ENCODE results near the gene AJAP1. TPM values are rescaled to one million over a fixed set of nuclear protein-coding genes. Genes with fewer than 3 reads are reported as not detected.

Gene AJAP1
- total and polyA plus RNA-seq, 7 donors = 0.04 to 0.95 (median 0.55) TPM; not detected in 1

- Histone ChIP-seq H3K4me3 (no peak overlapping the region), H3K27me3 (no peaks in the 10 kb centered on the region), H3K36me3 (no peaks in the 10 kb centered on the region), H3K27ac (no peak overlapping the region), H3K4me1 (no peaks in the 10 kb centered on the region), H3K9me3 (no peaks in the 10 kb centered on the region)
- DNase-seq = no peak
- intact Hi-C loops (cut with DNase I) = no loop called here
- WGBS, 2 donors = 66 to 69% methylated on average over 4 of the region's 4 CpGs
- TF ChIP-seq POLR2AphosphoS5 (IDR thresholded peaks at IDR 0.05) = no peak
- TF ChIP-seq EP300 (IDR thresholded peaks at IDR 0.05) = no peak
- TF ChIP-seq CTCF (IDR thresholded peaks at IDR 0.05) = no peak
- TF ChIP-seq POLR2A (IDR thresholded peaks at IDR 0.05) = no peak
These were observed 182.7 kb downstream of the AJAP1 start for GRCh38 chr1:4837031-4837600.

GRCh38 chr1:4837752-4838151, 183.3 kb downstream of the AJAP1 start:
- Histone ChIP-seq H3K4me3 (no peak overlapping the region), H3K9me3 (no peaks in the 10 kb centered on the region), H3K27me3 (no peaks in the 10 kb centered on the region), H3K36me3 (no peaks in the 10 kb centered on the region), H3K27ac (no peak overlapping the region), H3K4me1 (no peaks in the 10 kb centered on the region)
- DNase-seq = no peak
- 50 to 74% methylated on average over 8 of the region's 8 CpGs for WGBS, 2 donors
- TF ChIP-seq POLR2AphosphoS5 (IDR thresholded peaks at IDR 0.05) (no peak), POLR2A (IDR thresholded peaks at IDR 0.05) (no peak), CTCF (IDR thresholded peaks at IDR 0.05) (no peak), EP300 (IDR thresholded peaks at IDR 0.05) (no peak)
- intact Hi-C loops (cut with DNase I) = no loop called here

GRCh38 chr1:4838231-4838630, 183.8 kb downstream of the AJAP1 start:
- Histone ChIP-seq H3K4me3 (no peak overlapping the region), H3K9me3 (no peaks in the 10 kb centered on the region), H3K27me3 (no peaks in the 10 kb centered on the region), H3K27ac (no peak overlapping the region), H3K36me3 (no peaks in the 10 kb centered on the region), H3K4me1 (no peaks in the 10 kb centered on the region)
- 88% methylated on average over 1 of the region's 1 CpG for WGBS, 2 donors
- no peak for TF ChIP-seq POLR2A (IDR thresholded peaks at IDR 0.05)
- TF ChIP-seq POLR2AphosphoS5 (IDR thresholded peaks at IDR 0.05) = no peak
- no peak for TF ChIP-seq CTCF (IDR thresholded peaks at IDR 0.05)
- no peak for TF ChIP-seq EP300 (IDR thresholded peaks at IDR 0.05)
- DNase-seq = no peak
- intact Hi-C loops (cut with DNase I) = no loop called here

Data from sigmoid colon (tissue), 7 donors.